ENCODE data around the gene RAB29.

Gene RAB29

GRCh38 chr1:205719762-205720161, 55.5 kb downstream of the RAB29 start:
- no peak for DNase-seq

DNA sequence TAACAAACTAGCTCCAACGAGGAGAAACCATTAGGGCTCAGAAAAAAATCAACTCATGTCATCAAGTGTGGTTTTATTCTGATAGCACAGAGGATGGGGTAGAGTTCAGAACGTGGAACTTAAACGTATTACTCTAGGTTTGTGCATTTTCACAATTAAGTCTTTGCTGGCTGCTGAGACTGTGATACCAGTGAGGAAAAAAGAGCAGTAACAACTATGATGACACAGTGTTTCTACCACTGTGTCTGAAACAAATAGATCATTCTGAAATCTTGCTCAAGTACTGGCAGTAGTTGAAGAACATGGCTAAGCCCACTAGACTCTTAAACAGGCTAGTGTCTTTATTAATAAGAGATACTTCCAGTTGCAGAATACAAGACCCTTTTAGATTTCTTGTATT, 56.3 kb downstream of the RAB29 start:
- no peak for DNase-seq
